B cell (primary cell): ENCODE results near the gene MLLT6. TPM values are rescaled to one million over a fixed set of nuclear protein-coding genes. Genes with fewer than 3 reads are reported as not detected.

ENCODE experiments used
- ATAC-seq: fragments of 200-7000 bp; cut with Tn5 transposase; one replicate; pipeline ENCODE4 v1.10.0; 2021; ENCODE audit warnings: low read depth, mild to moderate bottlenecking, moderate number of reproducible peaks, moderate library complexity
- CTCF ChIA-PET: fragments of 350-600 bp; sonication (Branson Sonifier 250); formaldehyde crosslinking; loops from one replicate; lab custom pipeline; 2021; ENCODE audit warnings: antibody characterized with exemption, inconsistent platforms; lab: Charles Lee
- POLR2A ChIA-PET: fragments of 350-600 bp; sonication (Branson Sonifier 250); formaldehyde crosslinking; loops from one replicate; lab custom pipeline; 2021; ENCODE audit warnings: antibody characterized with exemption; lab: Charles Lee
- DNase-seq: peaks from one replicate; pipeline ENCODE4 v3.0.0; 2013
- H2AFZ ChIP-seq: 2 replicates; pipeline ENCODE4 v1.6.1; 2012; ENCODE audit warnings: mild to moderate bottlenecking, low read depth, low read length; ENCODE audit not compliant: insufficient read depth, poor library complexity, severe bottlenecking
- H3K27ac ChIP-seq, 2 donors: 1 replicate in 1 of 2; 2 replicates in 1 of 2; pipeline ENCODE4 v1.5.1; 2012 to 2013; ENCODE audit warnings: low read length in 2 of 2, mild to moderate bottlenecking in 2 of 2, moderate library complexity in 1 of 2
- H3K27me3 ChIP-seq, 4 experiments: fragments of 200-600 bp in 1 of 4; sonication (generic) in 1 of 4; replicated peaks in 1 of 4; 1 replicate in 2 of 4; 2 replicates in 2 of 4; pipeline versions ENCODE4 v1.6.1 to v1.7.0; 2013 to 2016; ENCODE audit warnings: low read length in 3 of 4, mild to moderate bottlenecking in 2 of 4, mixed read lengths in 1 of 4, moderate library complexity in 1 of 4; ENCODE audit not compliant: insufficient read depth in 4 of 4, control insufficient read depth in 3 of 4; ENCODE audit errors: control extremely low read depth in 1 of 4
- H3K36me3 ChIP-seq, 2 experiments: replicated peaks in 1 of 2; 1 replicate in 1 of 2; 2 replicates in 1 of 2; pipeline versions ENCODE4 v1.6.1 to v1.7.1; 2013; ENCODE audit warnings: low read length in 1 of 2; ENCODE audit not compliant: insufficient read depth in 2 of 2, control insufficient read depth in 1 of 2; ENCODE audit errors: control extremely low read depth in 1 of 2, extremely low read depth in 1 of 2
- H3K4me1 ChIP-seq, 2 donors: fragments of 200-600 bp in 1 of 2; sonication (generic) in 1 of 2; 1 replicate in 1 of 2; 2 replicates in 1 of 2; pipeline versions ENCODE4 v1.5.1 to v1.6.1; 2013 to 2017; ENCODE audit warnings: low read length in 2 of 2; ENCODE audit not compliant: control insufficient read depth in 2 of 2, insufficient read depth in 2 of 2
- H3K4me2 ChIP-seq: replicated peaks from 2 replicates; pipeline ENCODE3; 2012; ENCODE audit warnings: mild to moderate bottlenecking, low read depth, low read length; ENCODE audit not compliant: poor library complexity, severe bottlenecking
- H3K4me3 ChIP-seq, 5 experiments: fragments of 200-600 bp in 1 of 5; sonication (generic) in 1 of 5; 1 replicate in 3 of 5; 2 replicates in 2 of 5; pipeline versions ENCODE4 v1.5.1 to v1.7.0; 2011 to 2016; ENCODE audit warnings: low read length in 4 of 5, mild to moderate bottlenecking in 4 of 5, low read depth in 2 of 5, control low read depth in 1 of 5, moderate library complexity in 1 of 5; ENCODE audit not compliant: insufficient read depth in 1 of 5; ENCODE audit errors: control extremely low read depth in 1 of 5, extremely low read depth in 1 of 5
- H3K79me2 ChIP-seq: fragments of 200-600 bp; sonication (generic); one replicate; pipeline ENCODE4 v1.6.0; 2016; ENCODE audit warnings: low read length; ENCODE audit not compliant: control insufficient read depth, insufficient read depth
- H3K9ac ChIP-seq: fragments of 200-600 bp; sonication (generic); 2 replicates; pipeline ENCODE4 v1.6.1; 2017; ENCODE audit warnings: mild to moderate bottlenecking, low read length, moderate library complexity
- H3K9me3 ChIP-seq, 3 donors: one replicate each; pipeline versions ENCODE4 v1.6.1 to v1.7.1; 2013; ENCODE audit warnings: low read length in 2 of 3; ENCODE audit not compliant: control insufficient read depth in 2 of 3, insufficient read depth in 1 of 3; ENCODE audit errors: control extremely low read depth in 1 of 3
- H4K20me1 ChIP-seq: 2 replicates; pipeline ENCODE4 v1.6.0; 2012; ENCODE audit warnings: mild to moderate bottlenecking, low read length; ENCODE audit not compliant: insufficient read depth, control insufficient read depth, poor library complexity, severe bottlenecking
- H3K27ac Mint-ChIP-seq: one replicate; pipeline ENCODE4 v1.8.0; 2021; ENCODE audit warnings: mixed read lengths
- H3K27me3 Mint-ChIP-seq: one replicate; pipeline ENCODE4 v1.8.0; 2021; ENCODE audit warnings: mixed read lengths
- H3K4me1 Mint-ChIP-seq: one replicate; pipeline ENCODE4 v1.8.0; 2021; ENCODE audit warnings: mixed read lengths
- H3K4me3 Mint-ChIP-seq: one replicate; pipeline ENCODE4 v1.8.0; 2021; ENCODE audit warnings: mixed read lengths
- H3K9me3 Mint-ChIP-seq: one replicate; pipeline ENCODE4 v1.8.0; 2022; ENCODE audit warnings: mixed read lengths; ENCODE audit not compliant: insufficient read depth
- CTCF ChIP-seq: fragments of 200-600 bp; IDR thresholded peaks from one replicate; pipeline ENCODE4 v1.8.0; 2022; ENCODE audit warnings: antibody characterized with exemption, mild to moderate bottlenecking
- EZH2 ChIP-seq: IDR thresholded peaks from 2 replicates; pipeline ENCODE4 v1.6.1; 2012; ENCODE audit warnings: borderline replicate concordance, low read depth, mild to moderate bottlenecking, moderate library complexity, low read length; ENCODE audit not compliant: insufficient read depth, poor library complexity, severe bottlenecking
- WGBS: methylation state at CpG from one replicate; pipeline ENCODE4 v1.1.5; 2013; ENCODE audit warnings: missing lambda C conversion rate; ENCODE audit not compliant: insufficient coverage; 5-methylcytosine and 5-hydroxymethylcytosine counted together
- intact Hi-C: fragments of 100-400 bp; cut with micrococcal nuclease; formaldehyde crosslinking; loops from one replicate; pipeline ENCODE4 v1.10.0; 2022
- polyA plus RNA-seq: library from polyadenylated mRNA; depleted of rRNA; stranded (reverse); fragments of >200 nt; gene quantifications from 2 replicates; pipeline ENCODE4 v1.2.3, GENCODE V29; 2012
- total RNA-seq, 2 donors: library from RNA; stranded (reverse); fragments of 120-200 nt in 1 of 2; gene quantifications; 1 replicate in 1 of 2; 2 replicates in 1 of 2; pipeline versions ENCODE4 v1.2.3 to v1.2.4, GENCODE V29; 2013 to 2022

Gene MLLT6
- total and polyA plus RNA-seq, 2 donors (not counting 1 experiment from before 2014, with no cell fraction given), result 165 to 288 TPM

GRCh38 chr17:38709864-38710603, 5.0 kb downstream of the MLLT6 start:
- H4K20me1 ChIP-seq, result peaks cover 72% of the 10 kb centered on the region
- ATAC-seq (no peak), DNase-seq (no peak)
- intact Hi-C loops, result no loop called here
- H3K27me3 Mint-ChIP-seq, result no peaks in the 10 kb centered on the region
- H3K4me3 ChIP-seq, result no peak overlapping the region
- ChIA-PET POLR2A (interaction anchor here (0.6 kb wide), 1 partner anchor 9 kb away, joined by 3 read pairs; no protein-coding TSS in a partner anchor), CTCF (interaction anchor here (0.7 to 1.4 kb wide), 5 partner anchors 18 to 152 kb away, joined by 3 to 4 read pairs (median 3); no protein-coding TSS in a partner anchor)
- H3K9me3 Mint-ChIP-seq, result no peaks in the 10 kb centered on the region
- H3K4me1 ChIP-seq, result peaks cover 10 to 22% of the 10 kb centered on the region in 2 donors
- peaks cover 3 to 70% of the 10 kb centered on the region in 2 experiments for H3K36me3 ChIP-seq
- no peaks in the 10 kb centered on the region for H3K9me3 ChIP-seq
- no peak overlapping the region for H3K9ac ChIP-seq
- H3K4me1 Mint-ChIP-seq, result peaks cover 29% of the 10 kb centered on the region
- WGBS, result 91% methylated on average over 11 of the region's 13 CpGs
- H2AFZ ChIP-seq, result no peak overlapping the region
- H3K27ac ChIP-seq, result no peak overlapping the region
- peaks cover 27% of the 10 kb centered on the region for H3K79me2 ChIP-seq
- no peak overlapping the region for H3K4me3 Mint-ChIP-seq
- TF ChIP-seq EZH2, result no peak
- TF ChIP-seq CTCF, result no peak
- no peak overlapping the region for H3K4me2 ChIP-seq
- H3K27me3 ChIP-seq, result no peaks in the 10 kb centered on the region
- H3K27ac Mint-ChIP-seq, result no peak overlapping the region

GRCh38 chr17:38710604-38710962, 5.5 kb downstream of the MLLT6 start:
- H3K4me1 ChIP-seq, result peaks cover 10 to 22% of the 10 kb centered on the region in 2 donors
- POLR2A ChIA-PET, result interaction anchor here (0.8 kb wide), 1 partner anchor 34 kb away, joined by 3 read pairs; no protein-coding TSS in a partner anchor

More at GRCh38 chr17:38710604-38710962, 5.5 kb downstream of the MLLT6 start:
- TF ChIP-seq EZH2 (no peak), CTCF (no peak)
- Mint-ChIP-seq H3K4me3 (no peak overlapping the region), H3K27me3 (no peaks in the 10 kb centered on the region), H3K4me1 (peaks cover 29% of the 10 kb centered on the region), H3K27ac (no peak overlapping the region), H3K9me3 (no peaks in the 10 kb centered on the region)
- Histone ChIP-seq H3K27me3 (no peaks in the 10 kb centered on the region), H3K27ac (no peak overlapping the region), H3K9ac (no peak overlapping the region), H3K9me3 (no peaks in the 10 kb centered on the region), H3K79me2 (peaks cover 27% of the 10 kb centered on the region), H3K4me3 (no peak overlapping the region), H2AFZ (no peak overlapping the region), H3K4me2 (no peak overlapping the region), H3K36me3 (peaks cover 3 to 75% of the 10 kb centered on the region in 2 experiments), H4K20me1 (peaks cover 72% of the 10 kb centered on the region)
- ATAC-seq (no peak), DNase-seq (no peak)
- WGBS, result 89% methylated on average over 3 of the region's 3 CpGs
- intact Hi-C loops, result no loop called here
- CTCF ChIA-PET, result interaction anchor here (0.8 to 1.4 kb wide), 4 partner anchors 18 to 153 kb away, joined by 3 to 4 read pairs (median 3); no protein-coding TSS in a partner anchor
